Occipital lobe (tissue), 2 donors: ENCODE data around the gene FPGS. TPM values are rescaled to one million over a fixed set of nuclear protein-coding genes. Genes with fewer than 3 reads are reported as not detected.
"Not testable (repeated sequence)": the region's sequence is repeated elsewhere in the genome, so short reads cannot be mapped to it uniquely, and the experiment has no call there.

Experiments
- DNase-seq: peaks from one replicate; lab custom pipeline; 2025; lab: John Stamatoyannopoulos, UW
- total RNA-seq: library from RNA; depleted of rRNA; stranded (reverse); fragments of >200 nt; gene quantifications from one replicate; pipeline ENCODE4 v1.2.3, GENCODE V29; 2014

The FPGS gene
- total RNA-seq, 1 donor from 2014 or later = 18.1 TPM

GRCh38 chr9:127812011-127812410 lies 9.3 kb downstream of the FPGS start:
- no peak for DNase-seq

- no peak for DNase-seq
These were observed 10.4 kb downstream of the FPGS start for GRCh38 chr9:127812936-127813675.

- no peak for DNase-seq
These were observed 11.1 kb downstream of the FPGS start for GRCh38 chr9:127813686-127814226.

- no peak for DNase-seq
These were observed 12.2 kb downstream of the FPGS start for GRCh38 chr9:127814619-127815511.

GRCh38 chr9:127815512-127816361 lies 13.1 kb downstream of the FPGS start:
- DNase-seq = no peak

- DNase-seq = no peak
These were observed 13.7 kb downstream of the FPGS start for GRCh38 chr9:127816362-127816725.

GRCh38 chr9:127816728-127817127 lies 14.0 kb downstream of the FPGS start:
- DNase-seq = no peak

- no peak for DNase-seq
These were observed 15.3 kb downstream of the FPGS start for GRCh38 chr9:127817881-127818434.

- DNase-seq = no peak
These were observed 15.9 kb downstream of the FPGS start for GRCh38 chr9:127818574-127818973.

GRCh38 chr9:127822108-127822507 lies 19.4 kb downstream of the FPGS start:
- no peak for DNase-seq

- no peak for DNase-seq
These were observed 22.8 kb downstream of the FPGS start for GRCh38 chr9:127825319-127826051.

GRCh38 chr9:127826253-127826913 lies 23.7 kb downstream of the FPGS start:
- DNase-seq = no peak

- no peak for DNase-seq
These were observed 25.8 kb downstream of the FPGS start for GRCh38 chr9:127828262-127829031.

- no peak for DNase-seq
These were observed 26.7 kb downstream of the FPGS start for GRCh38 chr9:127829205-127829906.

- DNase-seq = no peak
These were observed 29.6 kb downstream of the FPGS start for GRCh38 chr9:127832248-127832647.

GRCh38 chr9:127833555-127833954 lies 30.9 kb downstream of the FPGS start:
- DNase-seq = no peak

- no peak for DNase-seq
These were observed 33.4 kb downstream of the FPGS start for GRCh38 chr9:127835991-127836516.

- DNase-seq = not testable (repeated sequence)
These were observed 33.9 kb downstream of the FPGS start for GRCh38 chr9:127836561-127836960.
